ENCODE measurements around the gene PIK3R1. TPM values are rescaled to one million over a fixed set of nuclear protein-coding genes. Genes with fewer than 3 reads are reported as not detected.

PIK3R1 gene
- total RNA-seq, 1 experiment from 2014 or later, result 11.3 TPM

- Histone ChIP-seq H3K9ac (ENCODE audit: extremely low read depth, insufficient read length, low read length) (no peak overlapping the region), H2BK5ac (ENCODE audit: insufficient read length, low read length) (no peak overlapping the region), H4K20me1 (ENCODE audit: control insufficient read depth, insufficient read depth, insufficient read length) (no peaks in the 10 kb centered on the region), H3K4ac (ENCODE audit: low read depth, low read length) (no peak overlapping the region), H3K79me1 (ENCODE audit: insufficient read depth, low read depth, low read length, poor library complexity, severe bottlenecking) (no peaks in the 10 kb centered on the region), H3K4me2 (ENCODE audit: insufficient read depth, insufficient read length, low read length) (no peak overlapping the region), H3K4me1 (ENCODE audit: insufficient read depth, low read length) (no peaks in the 10 kb centered on the region; the same call in 1 of the 2 replicates), H2BK15ac (ENCODE audit: low read depth, low read length) (no peak overlapping the region), H3K9me3 (ENCODE audit: control insufficient read depth, low read depth, low read length) (no peaks in the 10 kb centered on the region), H3K79me2 (ENCODE audit: insufficient read depth, low read length) (no peaks in the 10 kb centered on the region), H3K18ac (ENCODE audit: insufficient read length, low read depth, low read length) (no peak overlapping the region), H3K23me2 (ENCODE audit: insufficient read length, low read depth, low read length, poor library complexity, severe bottlenecking) (no peaks in the 10 kb centered on the region), H3T11ph (ENCODE audit: low read length) (no peak overlapping the region), H2BK12ac (ENCODE audit: insufficient read length, low read depth, low read length) (no peak overlapping the region), H3K27ac (ENCODE audit: insufficient read length, low read depth, low read length) (no peak overlapping the region), H3K27me3 (ENCODE audit: insufficient read depth, low read length) (no peaks in the 10 kb centered on the region), H2BK120ac (ENCODE audit: low read depth, low read length, poor library complexity, severe bottlenecking) (no peak overlapping the region), H4K5ac (ENCODE audit: insufficient read length, low read depth, low read length) (no peak overlapping the region), H3K23ac (ENCODE audit: insufficient read length, low read depth, low read length) (no peak overlapping the region), H2AK5ac (ENCODE audit: insufficient read length, low read length) (no peak overlapping the region), H3K14ac (ENCODE audit: insufficient read depth, low read length) (no peak overlapping the region), H2AFZ (ENCODE audit: low read length) (no peak overlapping the region), H3K56ac (ENCODE audit: insufficient read length, low read depth, low read length) (no peak overlapping the region), H4K91ac (ENCODE audit: insufficient read length, low read depth, low read length) (no peak overlapping the region), H2BK20ac (ENCODE audit: low read depth, low read length, poor library complexity, severe bottlenecking) (no peak overlapping the region), H4K8ac (replicated peaks; ENCODE audit: insufficient read length, low read depth, low read length) (no peak overlapping the region)
- TF ChIP-seq CTCF (conservative IDR thresholded peaks at IDR 0.05), result no peak
- Mint-ChIP-seq H3K27ac (no peak overlapping the region), H3K27me3 (ENCODE audit: low read depth) (no peaks in the 10 kb centered on the region), H3K4me1 (peaks cover 7% of the 10 kb centered on the region in 2 experiments), H3K36me3 (ENCODE audit: insufficient read depth in 1 of 3, low read depth in 3 of 3) (peaks cover 0 to 6% (median 0%) of the 10 kb centered on the region in 3 experiments; a peak in 4 of 7 replicates), H3K9me3 (peaks cover 3 to 5% of the 10 kb centered on the region in 2 experiments; a peak in 2 of 5 replicates), H3K4me3 (no peak overlapping the region)
- DNase-seq, result no peak
Measured at GRCh38 chr5:68270399-68270975, 54.9 kb downstream of the PIK3R1 start.

Data from H9 (cell line).